NCI-H128 (cell line): Measurements from ENCODE around the gene RGS1.
"Not testable (repeated sequence)": the region's sequence is repeated elsewhere in the genome, so short reads cannot be mapped to it uniquely, and the experiment has no call there.

Experiments used
- DNase-seq: peaks from one replicate; lab custom pipeline; 2025; ENCODE audit not compliant: unreplicated experiment; lab: John Stamatoyannopoulos, UW

RGS1 gene

GRCh38 chr1:192575499-192576189 is at the start of gene RGS1:
TSS of gene RGS1 (plus strand) at chr1:192575773. CDS start at chr1:192575793, 20 bp downstream.
- DNase-seq: no peak

- no peak for DNase-seq
These were observed 48.3 kb upstream of the RGS1 start for GRCh38 chr1:192527111-192527795.

- no peak for DNase-seq
These were observed 47.6 kb upstream of the RGS1 start for GRCh38 chr1:192527950-192528349.

GRCh38 chr1:192529031-192529755 is 46.4 kb upstream of the RGS1 start:
- no peak for DNase-seq

- DNase-seq: no peak
These were observed 45.8 kb upstream of the RGS1 start for GRCh38 chr1:192529811-192530210.

- no peak for DNase-seq
These were observed 45.3 kb upstream of the RGS1 start for GRCh38 chr1:192530254-192530653.

- DNase-seq: not testable (repeated sequence)
These were observed 44.4 kb upstream of the RGS1 start for GRCh38 chr1:192531037-192531703.

GRCh38 chr1:192534666-192535065 is 40.9 kb upstream of the RGS1 start:
- no peak for DNase-seq

- no peak for DNase-seq
These were observed 39.5 kb upstream of the RGS1 start for GRCh38 chr1:192535916-192536664.

- DNase-seq: no peak
These were observed 36.9 kb upstream of the RGS1 start for GRCh38 chr1:192538407-192539296.

GRCh38 chr1:192539297-192540092 is 36.1 kb upstream of the RGS1 start:
- no peak for DNase-seq

- DNase-seq: no peak
These were observed 32.1 kb upstream of the RGS1 start for GRCh38 chr1:192543445-192543844.

GRCh38 chr1:192545896-192546521 is 29.6 kb upstream of the RGS1 start:
- DNase-seq: no peak

GRCh38 chr1:192546596-192547190 is 28.9 kb upstream of the RGS1 start:
- DNase-seq: no peak

- no peak for DNase-seq
These were observed 28.1 kb upstream of the RGS1 start for GRCh38 chr1:192547501-192547900.

- DNase-seq: no peak
These were observed 25.6 kb upstream of the RGS1 start for GRCh38 chr1:192549937-192550336.

GRCh38 chr1:192550922-192551534 is 24.5 kb upstream of the RGS1 start:
- no peak for DNase-seq

- DNase-seq: no peak
These were observed 22.8 kb upstream of the RGS1 start for GRCh38 chr1:192552760-192553191.
